Adrenal gland (tissue), 12 donors: ENCODE results near the gene PARG. TPM values are rescaled to one million over a fixed set of nuclear protein-coding genes. Genes with fewer than 3 reads are reported as not detected.

Experiments used
- DNase-seq, 7 donors: peaks; one replicate each; pipeline ENCODE4 v3.0.0-alpha.2; 2019 to 2020
- H3K27ac ChIP-seq, 5 donors: fragments of 200-600 bp; sonication (generic) in 4 of 5; 1 replicate in 3 of 5; 2 replicates in 2 of 5; pipeline versions ENCODE4 v1.5.1 to v1.8.0; 2016 to 2020; ENCODE audit warnings: mild to moderate bottlenecking in 1 of 5
- H3K27me3 ChIP-seq: fragments of 200-600 bp; 2 replicates; pipeline ENCODE4 v1.8.0; 2021
- H3K36me3 ChIP-seq, 2 donors: fragments of 200-600 bp; replicated peaks in 1 of 2; 1 replicate in 1 of 2; 2 replicates in 1 of 2; pipeline versions ENCODE4 v1.5.1 to v1.8.0; 2018 to 2022
- H3K4me1 ChIP-seq, 2 donors: fragments of 200-600 bp; replicated peaks in 1 of 2; 1 replicate in 1 of 2; 2 replicates in 1 of 2; pipeline versions ENCODE4 v1.5.1 to v1.8.0; 2018 to 2021
- H3K4me3 ChIP-seq, 4 donors: fragments of 200-600 bp; sonication (generic) in 3 of 4; one replicate each; pipeline ENCODE4 v1.5.1; 2016 to 2018
- H3K9me3 ChIP-seq, 3 donors: fragments of 200-600 bp; sonication (generic) in 1 of 3; replicated peaks in 1 of 3; 1 replicate in 2 of 3; 2 replicates in 1 of 3; pipeline versions ENCODE4 v1.5.1 to v1.8.0; 2016 to 2021
- CTCF ChIP-seq, 6 experiments: fragments of 450-650 bp in 4 of 6; fragments of 200-600 bp in 2 of 6; sonication (generic) in 1 of 6; IDR thresholded peaks; 1 replicate in 5 of 6; 2 replicates in 1 of 6; pipeline versions ENCODE4 v1.5.1 to v1.8.0; 2016 to 2021; ENCODE audit warnings: antibody characterized with exemption in 6 of 6, mild to moderate bottlenecking in 2 of 6, moderate library complexity in 1 of 6
- POLR2A ChIP-seq, 2 donors: fragments of 450-650 bp; IDR thresholded peaks; one replicate each; pipeline ENCODE4 v1.6.1; 2017; ENCODE audit warnings: antibody characterized with exemption in 2 of 2, mild to moderate bottlenecking in 2 of 2, moderate library complexity in 1 of 2
- WGBS, 4 donors: extraction: QIAGEN DNeasy Blood & Tissue Kit in 2 of 4; methylation state at CpG; one replicate each; pipeline versions ENCODE4 v1.1.5 to v1.1.7; 2013 to 2017; 5-methylcytosine and 5-hydroxymethylcytosine counted together
- intact Hi-C, 2 donors: fragments of 100-400 bp; cut with DNase I; formaldehyde crosslinking; loops; one replicate each; pipeline versions ENCODE4 v1.14.1 to v1.15.0; 2022 to 2023
- polyA plus RNA-seq, 3 donors: library from polyadenylated mRNA; stranded (reverse); fragments of 200-250 nt in 2 of 3; fragments of 350-450 nt in 1 of 3; fragmentation: Illumina TruSeq in 1 of 3; extraction: RNeasy Lipid Tissue Mini Kit (QIAGEN cat#74804) in 1 of 3; gene quantifications; one replicate each; pipeline ENCODE4 v1.2.3, GENCODE V29; 2013 to 2014
- total RNA-seq, 9 donors: library from RNA; depleted of rRNA in 4 of 9; stranded (reverse); fragments of >200 nt in 4 of 9; fragments of 120-200 nt in 1 of 9; fragmentation: NEBNext Ultra II Directional in 1 of 9; extraction: Animal tissue kit (Norgen Biotek cat#: 25700) in 1 of 9; gene quantifications; one replicate each; pipeline versions ENCODE4 v1.1.0 to v1.2.4, GENCODE V29; 2013 to 2023
- donor health status: healthy with polysubstance abuse.
- donor health status: Bipolar disorder and iron deficiency.
- donor health status: DM: yes; HTN: yes; CAD: no.
- donor health status: DM: no; HTN: no; CAD: no.
- donor health status: DM: no; HTN: no; CAD: no.
- donor health status: DM: yes; HTN: yes; CAD: no.

PARG gene
- total and polyA plus RNA-seq, 12 donors = 3.1 to 56.8 (median 21.8) TPM

DNA sequence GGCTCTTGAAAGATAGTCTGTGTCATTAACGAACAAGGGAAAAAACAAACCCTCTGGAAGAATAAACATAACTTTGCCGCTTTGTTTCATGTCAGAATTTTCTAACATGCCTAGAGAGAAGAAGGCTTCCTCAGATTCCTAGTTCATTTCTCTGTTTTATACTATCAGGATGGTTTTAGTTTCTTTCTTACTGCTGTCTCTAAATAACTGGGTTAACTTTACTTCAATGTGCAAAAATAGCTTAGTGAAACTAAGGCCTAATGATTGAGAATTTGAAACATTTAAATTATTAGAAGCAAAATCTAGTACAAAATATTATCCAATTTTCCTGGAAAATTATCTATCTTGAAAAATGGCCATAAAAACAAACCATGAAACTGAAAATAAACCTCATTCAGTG is 107.6 kb downstream of the PARG start:
- Histone ChIP-seq H3K27me3 (no peaks in the 10 kb centered on the region), H3K4me3 (no peak overlapping the region), H3K36me3 (peaks cover 0 to 10% of the 10 kb centered on the region in 2 donors), H3K9me3 (no peaks in the 10 kb centered on the region), H3K4me1 (no peaks in the 10 kb centered on the region), H3K27ac (no peak overlapping the region)
- DNase-seq = no peak
- WGBS, 4 donors = 95 to 98% (median 97%) methylated on average over 2 of the region's 2 CpGs
- intact Hi-C loops = no loop called here
- no peak for TF ChIP-seq CTCF (IDR thresholded peaks at IDR 0.05)
- TF ChIP-seq POLR2A (IDR thresholded peaks at IDR 0.05) = no peak

- no peak overlapping the region for H3K4me3 ChIP-seq
- peaks cover 0 to 10% of the 10 kb centered on the region in 2 donors for H3K36me3 ChIP-seq
- DNase-seq = no peak
- no peaks in the 10 kb centered on the region for H3K4me1 ChIP-seq
- no peaks in the 10 kb centered on the region for H3K27me3 ChIP-seq
- H3K9me3 ChIP-seq = no peaks in the 10 kb centered on the region
- TF ChIP-seq POLR2A (IDR thresholded peaks at IDR 0.05) = no peak
- no peak for TF ChIP-seq CTCF (IDR thresholded peaks at IDR 0.05)
- H3K27ac ChIP-seq = no peak overlapping the region
- intact Hi-C loops = no loop called here
Measured at GRCh38 chr10:49833168-49833567, 108.7 kb downstream of the PARG start.

- WGBS, 4 donors = 82 to 90% (median 83%) methylated on average over 6 to 8 of the region's 8 CpGs
- peak in 1 of 7 donors; percentile 16 for DNase-seq
- TF ChIP-seq POLR2A (IDR thresholded peaks at IDR 0.05) (no peak), CTCF (IDR thresholded peaks at IDR 0.05) (no peak)
- intact Hi-C loops = no loop called here
- no peaks in the 10 kb centered on the region for H3K9me3 ChIP-seq
- H3K4me1 ChIP-seq = no peaks in the 10 kb centered on the region
- no peak overlapping the region for H3K27ac ChIP-seq
- no peak overlapping the region for H3K4me3 ChIP-seq
- no peaks in the 10 kb centered on the region for H3K27me3 ChIP-seq
- H3K36me3 ChIP-seq = peaks cover 0 to 10% of the 10 kb centered on the region in 2 donors
Measured at GRCh38 chr10:49831352-49832035, 110.3 kb downstream of the PARG start.

DNA sequence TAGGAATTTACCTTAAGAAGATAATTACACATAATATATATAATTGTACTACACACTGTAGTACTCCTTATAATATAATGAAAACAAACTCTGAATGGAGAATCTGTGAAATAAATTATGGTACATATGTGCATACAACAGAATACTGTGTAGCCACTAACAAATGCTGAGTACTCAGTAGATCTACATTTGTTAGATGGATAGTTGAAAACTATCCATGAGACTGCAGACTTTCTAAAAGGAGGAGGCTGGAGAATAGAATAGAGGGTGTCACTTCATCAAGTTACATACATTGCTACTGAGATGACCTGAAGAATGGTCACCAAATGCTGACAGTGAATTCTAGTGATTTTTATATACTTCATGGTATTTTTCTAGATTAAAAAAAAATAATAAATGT is 111.0 kb downstream of the PARG start:
- Histone ChIP-seq H3K4me1 (no peaks in the 10 kb centered on the region), H3K27me3 (no peaks in the 10 kb centered on the region), H3K27ac (no peak overlapping the region), H3K4me3 (no peak overlapping the region), H3K36me3 (peaks cover 0 to 10% of the 10 kb centered on the region in 2 donors), H3K9me3 (no peaks in the 10 kb centered on the region)
- TF ChIP-seq POLR2A (IDR thresholded peaks at IDR 0.05) (no peak), CTCF (IDR thresholded peaks at IDR 0.05) (no peak)
- DNase-seq = no peak
- intact Hi-C loops = no loop called here
